Mesenchymal stem cell (in vitro differentiated cells and primary cell): Measurements from ENCODE around the gene TP73.

Experiments
- DNase-seq: peaks from one replicate; pipeline ENCODE4 v3.0.0-alpha.2; 2013
- H2AFZ ChIP-seq: one replicate; pipeline ENCODE4 v1.6.1; 2013; ENCODE audit warnings: low read depth, mild to moderate bottlenecking, control low read depth, inconsistent platforms, low read length, moderate library complexity
- H2AK5ac ChIP-seq: 2 replicates; pipeline ENCODE4 v1.6.1; 2013; ENCODE audit warnings: low read length, moderate library complexity, mild to moderate bottlenecking, inconsistent platforms; ENCODE audit not compliant: severe bottlenecking
- H2BK120ac ChIP-seq: one replicate; pipeline ENCODE4 v1.6.1; 2013; ENCODE audit warnings: low read depth, mild to moderate bottlenecking, inconsistent platforms, low read length, moderate library complexity
- H2BK12ac ChIP-seq, 2 experiments: one replicate each; pipeline ENCODE4 v1.6.1; 2013; ENCODE audit warnings: inconsistent platforms in 2 of 2, low read length in 2 of 2, mild to moderate bottlenecking in 2 of 2, moderate library complexity in 2 of 2, control low read depth in 1 of 2
- H2BK15ac ChIP-seq: one replicate; pipeline ENCODE4 v1.6.1; 2013; ENCODE audit warnings: mild to moderate bottlenecking, low read depth, inconsistent platforms; ENCODE audit not compliant: poor library complexity, severe bottlenecking
- H2BK5ac ChIP-seq: 2 replicates; pipeline ENCODE4 v1.6.1; 2013; ENCODE audit warnings: low read depth, mild to moderate bottlenecking, low read length, control low read depth, inconsistent platforms; ENCODE audit not compliant: poor library complexity, severe bottlenecking
- H3K14ac ChIP-seq, 2 experiments: one replicate each; pipeline ENCODE4 v1.6.1; 2013; ENCODE audit warnings: inconsistent platforms in 2 of 2, low read length in 2 of 2, control low read depth in 1 of 2, mild to moderate bottlenecking in 1 of 2, moderate library complexity in 1 of 2
- H3K18ac ChIP-seq, 2 experiments: one replicate each; pipeline ENCODE4 v1.6.1; 2013; ENCODE audit warnings: inconsistent platforms in 2 of 2, low read length in 2 of 2, control low read depth in 1 of 2, low read depth in 1 of 2, mild to moderate bottlenecking in 1 of 2
- H3K23ac ChIP-seq, 2 experiments: one replicate each; pipeline ENCODE4 v1.6.1; 2013; ENCODE audit warnings: inconsistent platforms in 2 of 2, low read length in 2 of 2, mild to moderate bottlenecking in 2 of 2, moderate library complexity in 2 of 2, control low read depth in 1 of 2
- H3K27ac ChIP-seq: 2 replicates; pipeline ENCODE4 v1.5.1; 2013; ENCODE audit warnings: mild to moderate bottlenecking, moderate library complexity, low read length, control low read depth, inconsistent platforms; ENCODE audit not compliant: poor library complexity, severe bottlenecking
- H3K27me3 ChIP-seq, 2 experiments: 2 replicates each; pipeline versions ENCODE4 v1.6.1 to v1.7.0; 2013; ENCODE audit warnings: low read length in 2 of 2, mild to moderate bottlenecking in 2 of 2, moderate library complexity in 2 of 2, control low read depth in 1 of 2, inconsistent platforms in 1 of 2; ENCODE audit not compliant: control insufficient read depth in 1 of 2, insufficient read depth in 1 of 2
- H3K36me3 ChIP-seq, 2 experiments: 2 replicates each; pipeline versions ENCODE4 v1.6.1 to v1.7.0; 2013; ENCODE audit warnings: low read length in 2 of 2, control low read depth in 1 of 2, inconsistent platforms in 1 of 2, low read depth in 1 of 2, mild to moderate bottlenecking in 1 of 2; ENCODE audit not compliant: insufficient read depth in 2 of 2, control insufficient read depth in 1 of 2
- H3K4ac ChIP-seq, 2 experiments: one replicate each; pipeline ENCODE4 v1.6.1; 2013; ENCODE audit warnings: inconsistent platforms in 2 of 2, low read length in 2 of 2, mild to moderate bottlenecking in 2 of 2, moderate library complexity in 2 of 2, control low read depth in 1 of 2, low read depth in 1 of 2
- H3K4me1 ChIP-seq: 2 replicates; pipeline ENCODE4 v1.6.1; 2013; ENCODE audit warnings: low read depth, low read length, control low read depth; ENCODE audit not compliant: control insufficient read depth, insufficient read depth
- H3K4me2 ChIP-seq: 2 replicates; pipeline ENCODE4 v1.6.1; 2013; ENCODE audit warnings: low read length, mild to moderate bottlenecking, inconsistent platforms; ENCODE audit not compliant: poor library complexity, severe bottlenecking
- H3K4me3 ChIP-seq, 2 experiments: 2 replicates each; pipeline versions ENCODE4 v1.5.1 to v1.7.0; 2013; ENCODE audit warnings: low read length in 2 of 2, mild to moderate bottlenecking in 2 of 2, control low read depth in 1 of 2, low read depth in 1 of 2; ENCODE audit not compliant: insufficient read depth in 1 of 2
- H3K79me1 ChIP-seq: replicated peaks from 2 replicates; pipeline ENCODE4 v1.6.1; 2013; ENCODE audit warnings: mild to moderate bottlenecking, control low read depth, low read length, inconsistent platforms; ENCODE audit not compliant: poor library complexity, severe bottlenecking
- H3K9ac ChIP-seq: 2 replicates; pipeline ENCODE4 v1.7.0; 2013; ENCODE audit warnings: mild to moderate bottlenecking, low read length, moderate library complexity
- H3K9me3 ChIP-seq: 2 replicates; pipeline ENCODE4 v1.7.0; 2013; ENCODE audit warnings: mild to moderate bottlenecking, low read length; ENCODE audit not compliant: control insufficient read depth
- H4K8ac ChIP-seq: one replicate; pipeline ENCODE4 v1.6.1; 2013; ENCODE audit warnings: inconsistent platforms, mild to moderate bottlenecking, low read length, moderate library complexity
- H4K91ac ChIP-seq: one replicate; pipeline ENCODE4 v1.6.1; 2013; ENCODE audit warnings: mild to moderate bottlenecking, low read length, inconsistent platforms
- WGBS: methylation state at CpG from one replicate; pipeline ENCODE4 v1.1.7; 2013; ENCODE audit warnings: mixed read lengths; 5-methylcytosine and 5-hydroxymethylcytosine counted together

TP73 gene

DNA sequence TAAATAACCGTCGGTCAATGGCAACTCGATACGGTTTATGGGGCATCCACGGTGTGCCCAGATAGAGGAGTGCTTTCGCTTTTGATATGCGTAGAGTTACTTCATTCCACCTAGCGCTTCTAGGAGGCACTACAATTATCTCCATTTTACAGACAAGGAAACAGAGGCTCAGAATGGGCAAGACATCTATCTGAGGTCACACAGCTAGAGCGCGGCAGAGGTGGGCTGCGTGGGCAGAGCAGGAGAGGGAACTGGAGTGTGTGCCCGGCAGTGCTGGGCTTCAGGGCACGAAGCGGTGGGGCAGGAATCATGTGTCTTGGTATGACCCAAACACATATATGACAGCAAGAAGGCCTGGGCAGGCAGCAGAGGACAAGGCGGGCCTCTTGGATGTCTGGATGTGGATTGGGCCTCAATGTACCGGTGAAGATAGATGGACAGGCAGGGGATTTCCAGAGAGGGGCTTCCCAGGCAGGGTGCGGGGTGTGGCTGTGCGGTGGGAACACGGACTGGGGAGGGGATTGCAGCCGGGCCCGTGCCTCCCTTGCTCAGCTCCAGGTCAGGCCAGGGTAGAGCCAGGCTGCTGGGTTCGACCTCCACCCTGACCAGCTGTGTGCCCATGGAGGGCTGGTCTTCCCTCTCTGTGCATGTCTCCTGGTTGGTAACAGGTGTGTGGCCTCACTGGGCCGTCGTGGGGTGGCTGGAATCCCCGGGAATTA lies 21.2 kb downstream of the TP73 start:
- no peak overlapping the region for H2AK5ac ChIP-seq
- no peak overlapping the region for H3K14ac ChIP-seq
- no peak overlapping the region for H2BK120ac ChIP-seq
- H3K18ac ChIP-seq = no peak overlapping the region
- no peaks in the 10 kb centered on the region for H3K9me3 ChIP-seq
- H3K4me1 ChIP-seq = peaks cover 48% of the 10 kb centered on the region
- no peak for DNase-seq
- peaks cover 42 to 67% of the 10 kb centered on the region in 2 experiments for H3K27me3 ChIP-seq
- H4K8ac ChIP-seq = no peak overlapping the region
- H3K79me1 ChIP-seq = no peaks in the 10 kb centered on the region
- H2BK15ac ChIP-seq = no peak overlapping the region
- H2BK12ac ChIP-seq = no peak overlapping the region
- no peaks in the 10 kb centered on the region for H3K36me3 ChIP-seq
- 80% methylated on average over 25 of the region's 25 CpGs for WGBS
- H3K4me3 ChIP-seq = no peak overlapping the region
- no peak overlapping the region for H3K27ac ChIP-seq
- H3K4ac ChIP-seq = no peak overlapping the region
- H4K91ac ChIP-seq = no peak overlapping the region
- H2BK5ac ChIP-seq = no peak overlapping the region
- no peak overlapping the region for H3K4me2 ChIP-seq
- no peak overlapping the region for H2AFZ ChIP-seq
- H3K23ac ChIP-seq = no peak overlapping the region
- H3K9ac ChIP-seq = no peak overlapping the region

DNA sequence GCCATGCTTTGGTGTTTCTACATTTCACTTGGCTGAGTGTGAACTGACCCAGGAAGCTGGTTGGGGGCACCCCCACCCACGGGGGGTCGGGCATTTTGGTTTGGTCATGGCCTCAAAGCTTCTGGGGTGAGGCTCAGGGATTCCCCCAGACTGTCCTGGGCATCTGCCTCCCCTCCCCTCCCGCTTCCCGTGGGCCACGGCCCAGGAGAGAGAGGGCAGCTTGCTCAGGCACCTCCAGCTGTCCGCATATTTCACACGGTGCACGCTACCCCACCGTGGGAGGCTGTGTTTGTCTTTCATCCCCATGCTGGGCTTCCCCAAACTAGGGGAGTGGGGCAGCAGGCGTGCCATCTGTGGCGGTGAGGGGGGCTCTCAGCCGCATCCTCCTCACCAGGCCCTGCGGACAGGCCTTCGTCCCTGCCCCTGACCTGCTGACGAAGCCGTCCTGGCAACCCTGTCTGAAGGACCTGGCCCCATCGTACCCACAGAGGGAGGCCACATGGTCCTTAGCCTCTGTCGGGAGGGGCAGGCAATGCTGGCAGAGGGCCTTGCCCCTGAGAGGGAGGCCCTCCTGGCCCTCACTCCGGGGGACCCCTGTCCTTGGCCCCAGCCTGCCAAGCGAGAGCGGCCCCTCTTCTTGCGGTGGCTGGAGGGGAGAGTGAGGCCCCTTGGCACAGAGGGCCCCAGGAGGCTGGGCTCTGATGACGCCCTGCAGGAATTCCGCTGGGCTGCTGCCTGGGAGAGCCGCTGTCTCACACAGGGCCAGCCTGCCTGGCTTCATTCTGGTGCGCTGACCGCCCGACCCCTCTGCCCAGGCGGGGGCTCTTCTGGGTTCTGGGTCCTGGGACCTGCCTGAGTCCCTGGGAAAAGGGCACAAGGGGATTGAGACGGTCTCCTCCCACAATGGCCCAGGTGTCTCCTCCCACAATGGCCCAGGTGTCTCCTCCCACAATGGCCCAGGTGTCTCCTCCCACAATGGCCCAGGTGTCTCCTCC lies 22.1 kb downstream of the TP73 start:
- no peak overlapping the region for H2BK15ac ChIP-seq
- H3K4ac ChIP-seq = no peak overlapping the region
- H3K79me1 ChIP-seq = no peaks in the 10 kb centered on the region
- no peak for DNase-seq
- H3K18ac ChIP-seq = no peak overlapping the region
- H2BK120ac ChIP-seq = no peak overlapping the region
- H3K14ac ChIP-seq = no peak overlapping the region
- no peak overlapping the region for H3K23ac ChIP-seq
- no peak overlapping the region for H3K9ac ChIP-seq
- no peak overlapping the region for H2BK5ac ChIP-seq
- H2BK12ac ChIP-seq = no peak overlapping the region
- H4K8ac ChIP-seq = no peak overlapping the region
- no peaks in the 10 kb centered on the region for H3K9me3 ChIP-seq
- no peak overlapping the region for H3K4me3 ChIP-seq
- no peaks in the 10 kb centered on the region for H3K36me3 ChIP-seq
- no peak overlapping the region for H4K91ac ChIP-seq
- no peak overlapping the region for H2AK5ac ChIP-seq
- H3K27me3 ChIP-seq = peaks cover 50 to 68% of the 10 kb centered on the region in 2 experiments
- H2AFZ ChIP-seq = no peak overlapping the region
- no peak overlapping the region for H3K4me2 ChIP-seq
- H3K27ac ChIP-seq = no peak overlapping the region
- H3K4me1 ChIP-seq = peaks cover 43% of the 10 kb centered on the region
- WGBS = 74% methylated on average over 29 of the region's 30 CpGs

- H2BK15ac ChIP-seq = no peak overlapping the region
- no peak overlapping the region for H4K8ac ChIP-seq
- H3K9me3 ChIP-seq = no peaks in the 10 kb centered on the region
- no peak overlapping the region for H3K4me2 ChIP-seq
- H3K4me1 ChIP-seq = peaks cover 43% of the 10 kb centered on the region
- no peak overlapping the region for H2AK5ac ChIP-seq
- H3K4me3 ChIP-seq = no peak overlapping the region
- no peak overlapping the region for H3K18ac ChIP-seq
- no peaks in the 10 kb centered on the region for H3K36me3 ChIP-seq
- no peak overlapping the region for H3K4ac ChIP-seq
- no peak overlapping the region for H2AFZ ChIP-seq
- no peak overlapping the region for H2BK120ac ChIP-seq
- H2BK5ac ChIP-seq = no peak overlapping the region
- no peak overlapping the region for H2BK12ac ChIP-seq
- WGBS = 63% methylated on average over 11 of the region's 11 CpGs
- no peak overlapping the region for H3K23ac ChIP-seq
- H4K91ac ChIP-seq = no peak overlapping the region
- peaks cover 50 to 74% of the 10 kb centered on the region in 2 experiments for H3K27me3 ChIP-seq
- no peak overlapping the region for H3K27ac ChIP-seq
- H3K14ac ChIP-seq = no peak overlapping the region
- no peak overlapping the region for H3K9ac ChIP-seq
- no peaks in the 10 kb centered on the region for H3K79me1 ChIP-seq
- DNase-seq = no peak
Measured at GRCh38 chr1:3675436-3675835, 23.1 kb downstream of the TP73 start.
